ENCODE measurements around the gene GLIS1.

GRCh38 chr1:53476579-53476978 lies 262.4 kb downstream of the GLIS1 start:
- TF ChIP-seq, protein P1, sequence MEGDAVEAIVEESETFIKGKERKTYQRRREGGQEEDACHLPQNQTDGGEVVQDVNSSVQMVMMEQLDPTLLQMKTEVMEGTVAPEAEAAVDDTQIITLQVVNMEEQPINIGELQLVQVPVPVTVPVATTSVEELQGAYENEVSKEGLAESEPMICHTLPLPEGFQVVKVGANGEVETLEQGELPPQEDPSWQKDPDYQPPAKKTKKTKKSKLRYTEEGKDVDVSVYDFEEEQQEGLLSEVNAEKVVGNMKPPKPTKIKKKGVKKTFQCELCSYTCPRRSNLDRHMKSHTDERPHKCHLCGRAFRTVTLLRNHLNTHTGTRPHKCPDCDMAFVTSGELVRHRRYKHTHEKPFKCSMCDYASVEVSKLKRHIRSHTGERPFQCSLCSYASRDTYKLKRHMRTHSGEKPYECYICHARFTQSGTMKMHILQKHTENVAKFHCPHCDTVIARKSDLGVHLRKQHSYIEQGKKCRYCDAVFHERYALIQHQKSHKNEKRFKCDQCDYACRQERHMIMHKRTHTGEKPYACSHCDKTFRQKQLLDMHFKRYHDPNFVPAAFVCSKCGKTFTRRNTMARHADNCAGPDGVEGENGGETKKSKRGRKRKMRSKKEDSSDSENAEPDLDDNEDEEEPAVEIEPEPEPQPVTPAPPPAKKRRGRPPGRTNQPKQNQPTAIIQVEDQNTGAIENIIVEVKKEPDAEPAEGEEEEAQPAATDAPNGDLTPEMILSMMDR (optimal IDR thresholded peaks at IDR 0.05 in 1 of 3, IDR thresholded peaks at IDR 0.05 in 1 of 3, conservative IDR thresholded peaks at IDR 0.05 in 1 of 3; ENCODE audit: extremely low read depth in 1 of 3, insufficient read depth in 2 of 3, low read length in 3 of 3), result no peak
- TF ChIP-seq EZH2 (IDR thresholded peaks at IDR 0.05; ENCODE audit: low read length), result no peak

Data from keratinocyte (primary cell).